Endothelial cell (in vitro differentiated cells): Measurements from ENCODE around the gene MMP14. TPM values are rescaled to one million over a fixed set of nuclear protein-coding genes. Genes with fewer than 3 reads are reported as not detected.

Experiments
- DNase-seq: peaks from one replicate; pipeline ENCODE4 v3.0.0; 2021; ENCODE audit warnings: low spot score
- H3K27ac Mint-ChIP-seq: one replicate; pipeline ENCODE4 v1.8.0; 2021; ENCODE audit warnings: mixed read lengths, inconsistent platforms; ENCODE audit not compliant: unreplicated experiment
- H3K27me3 Mint-ChIP-seq: one replicate; pipeline ENCODE4 v1.8.0; 2021; ENCODE audit warnings: mild to moderate bottlenecking, moderate library complexity, mixed read lengths, inconsistent platforms; ENCODE audit not compliant: unreplicated experiment
- H3K36me3 Mint-ChIP-seq: one replicate; pipeline ENCODE4 v1.8.0; 2021; ENCODE audit warnings: mild to moderate bottlenecking, low read depth, mixed read lengths, inconsistent platforms; ENCODE audit not compliant: unreplicated experiment
- H3K4me1 Mint-ChIP-seq: one replicate; pipeline ENCODE4 v1.8.0; 2021; ENCODE audit warnings: mild to moderate bottlenecking, mixed read lengths, inconsistent platforms; ENCODE audit not compliant: unreplicated experiment
- H3K4me3 Mint-ChIP-seq: one replicate; pipeline ENCODE4 v1.8.0; 2021; ENCODE audit warnings: mild to moderate bottlenecking, mixed read lengths, inconsistent platforms; ENCODE audit not compliant: unreplicated experiment
- H3K9me3 Mint-ChIP-seq: one replicate; pipeline ENCODE4 v1.8.0; 2021; ENCODE audit warnings: mixed read lengths, inconsistent platforms; ENCODE audit not compliant: unreplicated experiment
- total RNA-seq: library from RNA; stranded (reverse); fragmentation: NEBNext Ultra II Directional; extraction: Animal tissue kit (Norgen Biotek cat#: 25700); gene quantifications from one replicate; pipeline ENCODE4 v1.2.1, GENCODE V29; 2021; ENCODE audit not compliant: unreplicated experiment
- TF ChIP-seq, protein P1 (sequence below): fragments of 200-600 bp; sonication (generic); IDR thresholded peaks from one replicate; pipeline ENCODE4 v1.5.0; 2021; ENCODE audit warnings: antibody characterized with exemption; ENCODE audit not compliant: unreplicated experiment

MMP14 gene
- total RNA-seq, 1 donor from 2014 or later = 819 TPM

DNA sequence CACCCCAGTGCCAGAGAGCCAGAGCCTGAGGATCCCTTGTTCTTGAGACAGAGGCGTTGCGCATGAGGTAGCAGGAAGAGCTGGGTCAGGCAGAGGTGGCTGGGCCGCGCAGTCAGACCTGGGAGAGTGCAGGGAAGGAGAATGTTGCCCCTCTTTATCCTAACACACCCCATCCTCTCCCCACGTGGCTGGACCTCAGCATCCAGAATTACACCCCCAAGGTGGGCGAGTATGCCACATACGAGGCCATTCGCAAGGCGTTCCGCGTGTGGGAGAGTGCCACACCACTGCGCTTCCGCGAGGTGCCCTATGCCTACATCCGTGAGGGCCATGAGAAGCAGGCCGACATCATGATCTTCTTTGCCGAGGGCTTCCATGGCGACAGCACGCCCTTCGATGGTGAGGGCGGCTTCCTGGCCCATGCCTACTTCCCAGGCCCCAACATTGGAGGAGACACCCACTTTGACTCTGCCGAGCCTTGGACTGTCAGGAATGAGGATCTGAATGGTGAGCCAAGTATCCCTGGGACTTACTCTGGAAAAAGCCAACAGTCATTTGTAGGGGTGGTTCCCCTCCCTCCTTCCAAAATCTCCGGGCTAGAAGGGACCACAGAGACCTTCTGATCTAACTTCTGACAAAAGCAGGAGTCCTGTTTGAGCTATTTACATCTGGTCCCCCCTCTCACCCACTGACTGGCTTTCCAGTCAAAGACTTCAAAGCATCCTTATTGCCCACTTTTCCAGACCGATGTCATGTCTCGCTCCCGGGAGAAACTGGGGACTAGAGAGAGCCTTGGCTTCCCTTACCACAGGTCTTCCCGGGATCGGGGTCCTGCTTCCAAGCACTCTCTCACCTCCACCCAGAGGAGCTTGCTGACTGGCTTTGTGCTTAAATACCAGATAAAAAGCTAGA is 6.1 kb downstream of the MMP14 start:
- peaks cover 58% of the 10 kb centered on the region for H3K4me1 Mint-ChIP-seq

DNA sequence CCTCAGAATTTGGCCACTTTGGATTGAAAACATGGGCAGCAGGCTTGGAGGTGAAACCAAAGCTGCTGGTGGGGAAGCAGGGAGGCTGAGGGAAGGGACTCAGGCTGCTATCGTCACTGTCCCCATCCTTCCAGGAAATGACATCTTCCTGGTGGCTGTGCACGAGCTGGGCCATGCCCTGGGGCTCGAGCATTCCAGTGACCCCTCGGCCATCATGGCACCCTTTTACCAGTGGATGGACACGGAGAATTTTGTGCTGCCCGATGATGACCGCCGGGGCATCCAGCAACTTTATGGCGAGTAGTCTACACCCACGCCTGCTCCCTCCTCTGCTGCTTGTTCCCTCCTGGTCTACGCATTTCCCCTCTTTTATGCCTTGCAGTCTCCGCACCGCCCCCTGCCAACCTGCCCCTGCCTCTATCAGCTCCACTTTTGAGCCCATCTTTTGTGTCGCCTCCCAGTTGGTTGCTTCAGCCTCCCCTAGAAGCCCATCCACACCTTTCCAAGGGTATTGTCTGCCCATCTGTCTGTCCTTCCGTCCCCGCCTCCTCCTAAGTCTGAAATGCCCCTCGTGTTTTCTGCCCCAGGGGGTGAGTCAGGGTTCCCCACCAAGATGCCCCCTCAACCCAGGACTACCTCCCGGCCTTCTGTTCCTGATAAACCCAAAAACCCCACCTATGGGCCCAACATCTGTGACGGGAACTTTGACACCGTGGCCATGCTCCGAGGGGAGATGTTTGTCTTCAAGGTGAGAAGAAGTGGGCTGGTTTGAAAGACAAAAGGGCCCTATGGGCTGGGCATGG is 6.9 kb downstream of the MMP14 start:
- H3K27ac Mint-ChIP-seq = peak overlapping the region; percentile 64
- H3K9me3 Mint-ChIP-seq = no peaks in the 10 kb centered on the region
- TF ChIP-seq, protein P1, sequence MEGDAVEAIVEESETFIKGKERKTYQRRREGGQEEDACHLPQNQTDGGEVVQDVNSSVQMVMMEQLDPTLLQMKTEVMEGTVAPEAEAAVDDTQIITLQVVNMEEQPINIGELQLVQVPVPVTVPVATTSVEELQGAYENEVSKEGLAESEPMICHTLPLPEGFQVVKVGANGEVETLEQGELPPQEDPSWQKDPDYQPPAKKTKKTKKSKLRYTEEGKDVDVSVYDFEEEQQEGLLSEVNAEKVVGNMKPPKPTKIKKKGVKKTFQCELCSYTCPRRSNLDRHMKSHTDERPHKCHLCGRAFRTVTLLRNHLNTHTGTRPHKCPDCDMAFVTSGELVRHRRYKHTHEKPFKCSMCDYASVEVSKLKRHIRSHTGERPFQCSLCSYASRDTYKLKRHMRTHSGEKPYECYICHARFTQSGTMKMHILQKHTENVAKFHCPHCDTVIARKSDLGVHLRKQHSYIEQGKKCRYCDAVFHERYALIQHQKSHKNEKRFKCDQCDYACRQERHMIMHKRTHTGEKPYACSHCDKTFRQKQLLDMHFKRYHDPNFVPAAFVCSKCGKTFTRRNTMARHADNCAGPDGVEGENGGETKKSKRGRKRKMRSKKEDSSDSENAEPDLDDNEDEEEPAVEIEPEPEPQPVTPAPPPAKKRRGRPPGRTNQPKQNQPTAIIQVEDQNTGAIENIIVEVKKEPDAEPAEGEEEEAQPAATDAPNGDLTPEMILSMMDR = no peak
- H3K36me3 Mint-ChIP-seq = peaks cover 57% of the 10 kb centered on the region
- H3K4me1 Mint-ChIP-seq = peaks cover 63% of the 10 kb centered on the region
- peaks cover 17% of the 10 kb centered on the region for H3K27me3 Mint-ChIP-seq
- H3K4me3 Mint-ChIP-seq = peak overlapping the region; percentile 79
- DNase-seq = no peak

More for the DNA sequence above, 6.1 kb downstream of the MMP14 start:
- no peak for DNase-seq
- Mint-ChIP-seq H3K9me3 (no peaks in the 10 kb centered on the region), H3K27ac (peak overlapping the region; percentile 42), H3K27me3 (peaks cover 16% of the 10 kb centered on the region), H3K36me3 (peaks cover 57% of the 10 kb centered on the region), H3K4me3 (peak overlapping the region; percentile 34)
- TF ChIP-seq, protein P1 = no peak

DNA sequence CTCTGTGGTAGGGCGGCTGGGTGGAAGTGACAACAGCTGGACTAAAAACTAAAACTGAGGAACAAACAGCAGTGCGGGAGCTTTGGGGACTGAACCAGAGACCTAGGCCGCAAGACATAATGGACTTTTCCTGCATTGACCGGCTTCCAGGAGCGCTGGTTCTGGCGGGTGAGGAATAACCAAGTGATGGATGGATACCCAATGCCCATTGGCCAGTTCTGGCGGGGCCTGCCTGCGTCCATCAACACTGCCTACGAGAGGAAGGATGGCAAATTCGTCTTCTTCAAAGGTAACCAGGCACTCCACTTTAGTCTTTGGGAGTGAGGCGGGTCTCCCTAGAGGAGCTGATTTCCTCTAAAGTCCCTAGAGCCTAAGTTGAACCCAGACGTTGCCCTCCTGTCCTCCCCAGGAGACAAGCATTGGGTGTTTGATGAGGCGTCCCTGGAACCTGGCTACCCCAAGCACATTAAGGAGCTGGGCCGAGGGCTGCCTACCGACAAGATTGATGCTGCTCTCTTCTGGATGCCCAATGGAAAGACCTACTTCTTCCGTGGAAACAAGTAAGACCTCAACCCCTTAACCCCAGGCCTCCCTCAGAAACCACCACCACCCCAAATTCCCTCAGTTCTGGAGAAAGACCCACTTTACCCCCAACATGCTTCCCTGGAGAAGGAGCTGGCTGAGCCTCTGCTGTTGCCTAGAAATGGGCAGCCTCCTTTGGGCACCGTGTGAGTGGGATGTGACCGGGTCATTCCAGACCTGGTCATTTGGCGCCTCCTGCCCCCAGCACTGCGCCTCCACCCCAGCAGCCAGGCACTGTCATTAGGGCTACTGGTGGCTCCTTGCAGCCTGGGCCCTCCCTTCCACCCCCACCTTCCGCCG is 8.1 kb downstream of the MMP14 start:
- Mint-ChIP-seq H3K27ac (no peak overlapping the region), H3K4me3 (no peak overlapping the region), H3K4me1 (peaks cover 62% of the 10 kb centered on the region), H3K9me3 (no peaks in the 10 kb centered on the region), H3K27me3 (peaks cover 15% of the 10 kb centered on the region), H3K36me3 (peaks cover 53% of the 10 kb centered on the region)
- no peak for DNase-seq
- TF ChIP-seq, protein P1 = no peak

DNA sequence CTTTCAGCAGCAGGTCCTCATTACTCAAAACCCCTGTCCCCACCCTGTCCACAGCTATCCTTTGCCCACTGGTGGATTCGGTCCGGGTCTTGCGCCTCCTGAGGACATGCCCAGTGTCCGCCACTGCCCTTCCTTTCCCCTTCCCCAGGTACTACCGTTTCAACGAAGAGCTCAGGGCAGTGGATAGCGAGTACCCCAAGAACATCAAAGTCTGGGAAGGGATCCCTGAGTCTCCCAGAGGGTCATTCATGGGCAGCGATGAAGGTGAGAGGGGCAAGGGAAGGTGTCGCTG is 8.7 kb downstream of the MMP14 start:
- no peak for DNase-seq
- H3K9me3 Mint-ChIP-seq = no peaks in the 10 kb centered on the region
- H3K27ac Mint-ChIP-seq = no peak overlapping the region
- peaks cover 16% of the 10 kb centered on the region for H3K27me3 Mint-ChIP-seq
- H3K36me3 Mint-ChIP-seq = peaks cover 53% of the 10 kb centered on the region
- H3K4me3 Mint-ChIP-seq = no peak overlapping the region
- peaks cover 57% of the 10 kb centered on the region for H3K4me1 Mint-ChIP-seq
- TF ChIP-seq, protein P1 = no peak
